Myocyte (in vitro differentiated cells): ENCODE data around the gene ANXA5. TPM values are rescaled to one million over a fixed set of nuclear protein-coding genes. Genes with fewer than 3 reads are reported as not detected.

Source experiments
- DNase-seq: peaks from one replicate; pipeline ENCODE4 v3.0.0-alpha.2; 2012; ENCODE audit warnings: low read depth
- total RNA-seq: library from RNA; depleted of rRNA; stranded (reverse); fragments of >200 nt; gene quantifications from 2 replicates; pipeline ENCODE4 v1.2.3, GENCODE V29; 2014

The ANXA5 gene
- total RNA-seq, 1 donor from 2014 or later: 546 TPM

DNA sequence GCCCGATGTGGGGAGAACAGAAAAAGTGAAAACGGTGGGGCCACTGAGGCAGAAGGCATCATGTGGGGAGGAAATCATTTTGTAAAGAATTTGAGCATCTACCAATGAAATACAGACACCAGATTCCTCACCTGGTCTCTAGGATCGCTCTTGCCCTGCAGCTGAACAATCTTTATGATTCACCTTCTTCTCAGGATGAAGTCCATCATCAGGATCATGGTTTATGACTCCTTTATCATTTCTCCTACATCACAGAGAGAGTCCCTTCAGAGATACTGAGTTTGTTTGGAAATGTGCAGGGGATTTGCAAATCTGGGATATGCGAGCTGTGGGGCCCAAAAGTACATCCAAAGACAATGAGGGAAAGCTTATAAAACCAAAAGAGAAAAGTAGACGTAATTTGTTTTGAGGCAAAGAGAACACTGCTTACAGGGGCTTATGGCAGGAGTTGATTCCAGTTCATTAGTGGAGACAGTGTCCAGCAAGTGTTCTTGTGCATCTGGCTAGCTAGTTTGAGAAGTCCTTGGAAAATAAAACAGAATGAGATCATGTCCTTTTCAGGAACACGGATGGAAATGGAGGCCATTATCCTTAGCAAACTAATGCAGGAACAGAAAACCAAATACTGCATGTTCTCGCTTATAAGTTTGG, 15.3 kb upstream of the ANXA5 start:
- no peak for DNase-seq

- DNase-seq: peak; percentile 99
These were observed 14.7 kb upstream of the ANXA5 start for GRCh38 chr4:121711263-121712000.

- no peak for DNase-seq
These were observed 13.1 kb upstream of the ANXA5 start for GRCh38 chr4:121709766-121710405.

- no peak for DNase-seq
These were observed 10.6 kb upstream of the ANXA5 start for GRCh38 chr4:121707344-121707743.

DNA sequence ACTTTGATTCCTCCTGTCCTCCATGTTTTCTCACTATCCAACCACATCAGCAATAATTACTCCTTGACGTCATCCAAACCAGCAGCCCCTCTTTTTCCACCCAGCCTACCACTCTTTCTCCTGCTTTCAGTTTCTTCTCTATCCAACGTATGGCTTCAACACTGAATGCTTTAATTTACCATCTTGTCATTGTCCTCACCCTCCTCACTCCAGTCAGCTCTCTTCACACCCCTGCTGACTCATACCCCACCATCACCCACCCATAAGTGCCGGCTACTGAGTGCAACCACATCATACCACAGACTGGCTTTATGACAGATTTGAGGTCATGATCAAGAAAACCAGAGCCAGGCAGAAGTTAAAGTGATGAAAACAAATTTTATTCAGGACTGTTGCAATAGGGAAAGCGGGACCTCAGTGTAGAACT, 9.8 kb upstream of the ANXA5 start:
- peak; percentile 89 for DNase-seq

- no peak for DNase-seq
These were observed 8.7 kb upstream of the ANXA5 start for GRCh38 chr4:121705521-121705920.

- DNase-seq: no peak
These were observed 5.4 kb upstream of the ANXA5 start for GRCh38 chr4:121702136-121702535.

DNA sequence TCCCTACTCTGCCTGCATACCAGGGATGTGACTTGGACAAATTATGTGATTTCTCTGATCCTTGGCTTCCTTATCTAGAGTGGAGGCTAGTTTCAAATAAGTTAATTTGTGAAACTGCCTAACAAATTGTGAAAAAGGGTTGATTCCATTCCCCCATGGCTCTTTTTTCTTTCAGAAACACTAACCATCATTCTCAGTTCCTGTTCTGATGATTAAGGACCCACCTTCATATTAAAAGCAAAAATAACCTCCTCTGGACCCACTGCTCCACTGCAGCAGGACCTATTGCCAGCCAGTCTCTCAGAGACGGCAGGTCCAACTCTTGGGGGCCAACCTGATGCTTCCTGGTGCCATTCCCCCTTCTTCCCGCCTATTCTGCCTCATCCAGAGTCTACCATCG, 4.5 kb upstream of the ANXA5 start:
- no peak for DNase-seq

DNA sequence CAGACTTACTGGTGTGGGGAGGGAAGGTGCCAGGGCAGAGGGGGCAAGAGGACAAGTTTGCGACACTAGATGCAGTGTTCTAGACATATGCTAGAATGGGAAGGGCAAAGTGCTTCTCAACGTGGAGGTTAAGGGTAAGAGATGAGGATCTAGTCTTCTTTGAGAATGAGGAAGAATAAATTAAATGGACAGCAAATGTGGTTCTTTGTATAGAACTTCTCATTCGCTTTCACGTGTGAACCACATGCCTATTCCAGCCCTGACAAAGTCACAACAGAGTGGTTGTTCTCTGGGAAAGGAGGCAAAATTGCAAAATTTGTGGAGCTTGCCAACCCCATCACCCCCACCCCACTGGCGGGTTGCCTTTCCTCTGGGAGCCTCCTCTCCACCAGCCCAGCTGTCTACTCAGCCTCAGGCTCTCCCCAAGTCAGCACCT, 1.5 kb upstream of the ANXA5 start:
- DNase-seq: no peak

DNA sequence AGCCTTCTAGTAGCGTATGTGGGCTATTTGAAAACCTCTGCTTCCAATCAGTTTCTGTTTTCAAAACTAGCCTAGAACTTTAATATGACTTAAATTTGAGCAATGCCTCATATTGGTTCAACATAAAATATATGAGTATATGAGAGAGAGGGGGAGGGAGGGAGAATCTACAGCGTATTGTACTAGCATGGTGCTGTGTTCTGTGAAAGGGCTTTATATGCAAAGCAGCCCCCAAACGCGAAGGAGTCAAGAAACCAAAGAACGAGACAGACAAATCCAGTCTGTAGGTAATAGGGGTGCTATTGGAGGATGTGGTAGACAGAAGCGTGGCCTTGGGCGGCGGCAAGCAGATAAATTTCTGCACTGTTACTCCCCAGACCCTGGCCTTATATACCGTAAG, 784 bp upstream of the ANXA5 start:
- no peak for DNase-seq

GRCh38 chr4:121696170-121696580, 605 bp downstream of the ANXA5 start:
- peak; percentile 86 for DNase-seq

DNA sequence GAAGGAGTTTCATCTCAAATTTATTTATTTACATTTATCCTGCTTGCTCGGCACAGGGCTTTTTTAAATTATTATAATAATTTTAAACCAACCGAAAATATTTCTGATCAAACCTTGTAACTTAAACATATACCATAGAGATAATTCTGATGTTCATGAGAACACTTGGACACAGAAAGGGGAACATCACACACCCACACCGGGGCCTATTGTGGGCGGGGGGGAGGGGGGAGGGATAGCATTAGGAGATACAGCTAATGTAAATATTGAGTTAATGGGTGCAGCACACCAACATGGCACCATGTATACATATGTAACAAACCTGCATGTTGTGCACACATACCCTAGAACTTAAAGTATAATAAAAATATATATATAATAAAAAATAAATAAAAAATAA, 2.9 kb downstream of the ANXA5 start:
- DNase-seq: no peak

DNA sequence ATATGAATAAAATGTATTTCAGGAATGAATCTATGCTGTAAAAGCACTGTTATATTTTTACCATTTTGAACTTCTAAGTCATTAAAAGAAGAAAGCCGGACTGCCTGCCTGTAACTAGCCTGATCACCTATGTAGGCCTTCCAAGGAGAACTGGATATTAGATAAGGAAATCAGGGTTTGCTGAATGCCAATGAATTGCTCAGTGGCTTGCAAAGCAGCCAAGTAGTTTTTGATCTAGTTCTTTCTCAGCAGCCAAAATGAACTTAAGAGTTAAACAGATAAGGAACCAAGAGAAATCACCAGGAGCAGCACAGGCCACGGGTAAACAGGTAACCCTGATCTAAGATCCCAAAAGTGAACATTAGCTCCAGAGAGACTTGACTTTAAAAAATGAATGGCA, 3.3 kb downstream of the ANXA5 start:
- DNase-seq: no peak

GRCh38 chr4:121692261-121692660, 4.5 kb downstream of the ANXA5 start:
- DNase-seq: peak; percentile 71

GRCh38 chr4:121690001-121690400, 6.8 kb downstream of the ANXA5 start:
- DNase-seq: peak; percentile 47

DNA sequence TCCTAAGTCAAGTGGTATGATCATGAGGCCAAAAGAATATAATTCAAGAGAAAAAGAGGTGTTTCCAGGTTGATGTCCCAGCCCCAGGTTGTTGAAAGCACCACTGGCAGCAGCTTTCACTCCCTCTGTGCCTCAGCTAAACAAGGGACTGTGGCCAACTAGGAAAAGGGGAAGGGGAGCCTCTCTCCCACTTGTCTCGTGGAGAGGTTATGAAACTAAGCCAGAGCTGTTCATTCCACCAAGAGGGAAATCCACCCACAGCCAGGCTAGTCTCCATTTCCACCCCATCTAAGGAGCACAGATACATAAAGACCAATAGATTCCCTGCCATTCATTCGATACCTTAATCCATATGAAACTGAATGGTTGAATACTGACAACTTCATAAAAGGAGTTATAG, 8.1 kb downstream of the ANXA5 start:
- DNase-seq: no peak

GRCh38 chr4:121688261-121688660, 8.5 kb downstream of the ANXA5 start:
- DNase-seq: no peak

GRCh38 chr4:121686255-121686654, 10.5 kb downstream of the ANXA5 start:
- DNase-seq: no peak

DNA sequence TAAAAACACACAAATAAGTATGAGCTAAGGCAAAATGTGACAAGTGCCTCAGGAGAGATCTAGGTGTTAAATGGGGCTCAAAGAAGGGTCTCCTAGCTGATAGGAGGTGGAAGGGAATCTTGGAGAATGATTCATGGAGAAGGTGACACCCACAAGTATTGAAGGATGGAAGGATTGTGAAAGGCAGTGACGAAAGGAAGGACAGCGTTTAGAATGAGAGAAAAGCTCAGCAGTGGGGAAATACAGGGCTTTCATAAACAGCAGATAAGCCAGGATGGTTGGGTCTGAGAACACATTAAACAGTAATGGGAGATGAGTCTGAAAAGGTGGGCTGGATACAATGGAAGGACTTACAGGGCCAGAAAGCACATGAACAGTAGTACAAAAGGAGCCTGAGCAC, 11.5 kb downstream of the ANXA5 start:
- no peak for DNase-seq

DNA sequence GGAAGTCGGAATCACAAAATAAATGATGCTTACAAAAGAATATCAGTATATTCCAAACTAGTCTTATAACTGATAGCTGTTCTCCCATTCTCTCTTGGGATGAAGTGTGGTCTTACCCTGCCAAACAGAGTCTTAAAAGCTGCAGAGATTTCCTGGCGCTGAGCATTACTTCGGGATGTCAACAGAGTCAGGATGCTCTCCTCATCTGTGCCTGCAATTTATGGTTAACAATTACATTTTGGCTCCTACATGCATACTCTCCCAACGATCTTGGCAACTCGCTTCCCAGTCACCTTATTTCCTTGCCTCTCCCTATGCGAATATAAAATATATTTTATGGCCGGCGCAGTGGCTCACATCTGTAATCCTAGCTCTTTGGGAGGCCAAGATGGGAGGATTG, 12.2 kb downstream of the ANXA5 start:
- no peak for DNase-seq

GRCh38 chr4:121684016-121684415, 12.8 kb downstream of the ANXA5 start:
- no peak for DNase-seq

- no peak for DNase-seq
These were observed 16.2 kb downstream of the ANXA5 start for GRCh38 chr4:121680571-121680970.

GRCh38 chr4:121679951-121680350, 16.8 kb downstream of the ANXA5 start:
- DNase-seq: no peak
